Mammary epithelial cell (primary cell): Measurements from ENCODE around the gene SLC46A3.

Experiments
- EZH2 ChIP-seq: IDR thresholded peaks from 2 replicates; pipeline ENCODE4 v1.6.1; 2012; ENCODE audit warnings: low read length, inconsistent platforms, borderline replicate concordance
- TF ChIP-seq, protein P1 (sequence below), 2 donors: IDR thresholded peaks in 1 of 2; conservative IDR thresholded peaks in 1 of 2; 2 replicates each; pipeline ENCODE4 v1.5.1; 2011 to 2012; ENCODE audit warnings: inconsistent platforms in 2 of 2, low read length in 2 of 2, mild to moderate bottlenecking in 2 of 2, control low read depth in 1 of 2, low read depth in 1 of 2; ENCODE audit not compliant: insufficient read depth in 1 of 2; ENCODE audit errors: extremely low read depth in 1 of 2

DNA sequence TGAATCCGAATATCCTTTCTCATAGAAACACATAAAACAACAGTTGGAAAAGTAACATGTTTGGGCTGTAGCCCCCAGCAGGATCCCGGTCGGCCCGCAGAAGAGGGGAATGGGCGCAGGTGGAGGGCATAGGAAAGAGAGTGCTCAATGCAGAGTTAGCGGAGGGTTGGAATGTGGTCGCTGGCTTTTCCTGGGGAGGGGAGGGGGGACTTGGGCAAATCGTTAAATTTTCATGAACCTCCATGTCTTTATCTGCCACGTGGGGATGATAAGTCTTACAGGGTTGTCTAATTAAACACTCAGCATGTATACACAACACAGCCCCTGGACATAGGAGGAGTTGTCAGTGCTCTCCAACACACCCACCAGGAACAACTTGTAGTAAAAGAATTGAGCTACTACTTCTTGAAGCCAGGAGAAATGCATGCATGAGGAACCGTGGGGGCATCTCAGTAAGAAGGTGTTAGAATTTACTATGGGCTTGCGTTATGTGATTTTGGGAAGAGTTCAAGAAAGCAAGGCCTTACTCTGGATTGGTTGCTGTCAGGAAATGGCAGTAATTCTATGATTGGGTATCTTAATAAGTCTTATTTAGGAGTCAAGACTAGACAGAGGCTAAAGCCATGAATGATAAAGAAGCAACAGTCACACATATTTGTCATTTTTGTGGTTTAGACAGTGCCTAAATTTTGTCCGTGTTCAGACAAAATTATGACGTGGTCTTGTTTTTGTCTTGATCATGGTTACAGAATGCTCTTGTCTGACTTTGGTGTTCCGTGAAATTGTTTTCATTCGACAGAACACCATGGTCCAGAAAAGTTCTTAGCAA, 671 bp upstream of the SLC46A3 start:
- TF ChIP-seq, protein P1, sequence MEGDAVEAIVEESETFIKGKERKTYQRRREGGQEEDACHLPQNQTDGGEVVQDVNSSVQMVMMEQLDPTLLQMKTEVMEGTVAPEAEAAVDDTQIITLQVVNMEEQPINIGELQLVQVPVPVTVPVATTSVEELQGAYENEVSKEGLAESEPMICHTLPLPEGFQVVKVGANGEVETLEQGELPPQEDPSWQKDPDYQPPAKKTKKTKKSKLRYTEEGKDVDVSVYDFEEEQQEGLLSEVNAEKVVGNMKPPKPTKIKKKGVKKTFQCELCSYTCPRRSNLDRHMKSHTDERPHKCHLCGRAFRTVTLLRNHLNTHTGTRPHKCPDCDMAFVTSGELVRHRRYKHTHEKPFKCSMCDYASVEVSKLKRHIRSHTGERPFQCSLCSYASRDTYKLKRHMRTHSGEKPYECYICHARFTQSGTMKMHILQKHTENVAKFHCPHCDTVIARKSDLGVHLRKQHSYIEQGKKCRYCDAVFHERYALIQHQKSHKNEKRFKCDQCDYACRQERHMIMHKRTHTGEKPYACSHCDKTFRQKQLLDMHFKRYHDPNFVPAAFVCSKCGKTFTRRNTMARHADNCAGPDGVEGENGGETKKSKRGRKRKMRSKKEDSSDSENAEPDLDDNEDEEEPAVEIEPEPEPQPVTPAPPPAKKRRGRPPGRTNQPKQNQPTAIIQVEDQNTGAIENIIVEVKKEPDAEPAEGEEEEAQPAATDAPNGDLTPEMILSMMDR (conservative IDR thresholded peaks at IDR 0.05 in 1 of 2, IDR thresholded peaks at IDR 0.05 in 1 of 2; ENCODE audit: extremely low read depth in 1 of 2, insufficient read depth in 1 of 2, low read depth in 1 of 2, low read length in 2 of 2) = no peak
- TF ChIP-seq EZH2 = no peak
